GM19023 (cell line): ENCODE data around the gene ALS2.

Experiments used
- ATAC-seq: cut with Tn5 transposase; IDR thresholded peaks from one replicate; pipeline ENCODE4 v1.9.1; 2021; ENCODE audit warnings: mild to moderate bottlenecking, moderate library complexity; ENCODE audit not compliant: unreplicated experiment

The ALS2 gene

GRCh38 chr2:201758873-201759272, 21.9 kb downstream of the ALS2 start:
- ATAC-seq: no peak

DNA sequence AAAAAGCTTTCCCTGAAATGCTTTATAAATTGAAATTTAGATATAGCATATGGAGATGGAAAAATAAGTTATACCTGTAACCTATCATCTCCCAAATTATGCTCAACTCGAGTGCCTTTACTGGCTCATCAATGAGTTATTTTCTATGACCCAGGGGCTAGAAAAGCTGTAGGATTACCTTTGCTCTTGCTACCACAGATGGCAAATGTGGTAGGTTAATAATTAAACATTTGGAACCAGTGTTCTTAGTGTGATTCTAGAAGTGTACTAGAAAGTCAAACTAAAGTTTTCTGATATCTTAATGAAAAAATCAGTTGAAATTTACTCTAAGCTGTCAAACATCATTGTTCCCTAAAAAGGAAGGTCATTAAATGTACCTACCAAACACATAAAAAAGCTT, 22.5 kb downstream of the ALS2 start:
- ATAC-seq: peak; percentile 55

DNA sequence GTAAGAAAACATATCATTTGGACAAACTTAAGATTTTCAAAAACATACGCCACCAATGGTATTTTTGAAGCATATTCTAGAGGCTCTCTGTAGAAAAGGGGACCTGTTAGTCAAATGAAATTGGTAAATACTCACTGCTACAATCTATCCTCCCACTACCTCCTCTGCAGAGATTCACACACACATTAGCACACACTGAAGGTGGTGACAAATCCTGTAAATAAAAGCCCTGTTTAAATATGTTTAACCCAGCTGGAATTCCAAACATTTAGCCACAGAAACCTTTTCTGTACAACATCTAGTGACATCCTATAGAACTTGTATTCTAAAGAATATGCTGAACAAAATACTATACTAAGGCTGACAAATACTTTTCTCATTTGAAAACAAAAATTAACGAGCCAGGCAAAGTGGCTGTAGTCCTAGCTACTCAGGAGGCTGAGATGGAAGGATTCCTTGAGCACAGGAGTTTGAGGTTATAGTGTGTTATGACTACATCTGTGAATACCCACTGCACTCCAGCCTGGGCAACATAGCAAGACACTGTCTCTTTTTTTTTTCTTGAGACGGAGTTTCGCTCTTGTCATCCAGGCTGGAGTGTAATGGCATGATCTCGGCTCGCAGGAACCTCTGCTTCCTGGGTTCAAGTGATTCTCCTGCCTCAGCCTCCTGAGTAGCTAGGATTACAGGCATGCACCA, 25.9 kb downstream of the ALS2 start:
- no peak for ATAC-seq

DNA sequence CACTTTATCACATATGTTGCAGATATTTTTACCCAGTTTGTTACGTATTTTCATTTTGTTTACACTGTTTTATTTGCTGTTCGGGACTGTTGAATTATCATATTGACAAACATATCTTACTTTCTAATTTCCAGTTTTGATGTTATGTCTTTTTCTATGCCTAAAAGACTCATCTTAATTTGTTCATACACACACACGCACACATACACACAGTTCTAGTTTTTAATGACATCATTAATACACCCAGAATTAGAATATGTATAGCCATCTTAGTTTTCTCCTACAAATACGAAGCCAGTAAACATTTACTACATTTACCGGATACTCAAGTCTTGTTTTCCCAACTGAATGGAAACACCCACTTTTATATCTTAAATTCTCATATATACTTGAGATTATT, 29.2 kb downstream of the ALS2 start:
- no peak for ATAC-seq

GRCh38 chr2:201746551-201746950, 34.2 kb downstream of the ALS2 start:
- no peak for ATAC-seq

- no peak for ATAC-seq
Observed at GRCh38 chr2:201735486-201735885, 45.2 kb downstream of the ALS2 start.

- no peak for ATAC-seq
Observed at GRCh38 chr2:201734111-201734510, 46.6 kb downstream of the ALS2 start.

GRCh38 chr2:201733544-201733943, 47.2 kb downstream of the ALS2 start:
- no peak for ATAC-seq

GRCh38 chr2:201730651-201731285, 50.0 kb downstream of the ALS2 start:
- no peak for ATAC-seq

- no peak for ATAC-seq
Observed at GRCh38 chr2:201715459-201715858, 65.3 kb downstream of the ALS2 start.

DNA sequence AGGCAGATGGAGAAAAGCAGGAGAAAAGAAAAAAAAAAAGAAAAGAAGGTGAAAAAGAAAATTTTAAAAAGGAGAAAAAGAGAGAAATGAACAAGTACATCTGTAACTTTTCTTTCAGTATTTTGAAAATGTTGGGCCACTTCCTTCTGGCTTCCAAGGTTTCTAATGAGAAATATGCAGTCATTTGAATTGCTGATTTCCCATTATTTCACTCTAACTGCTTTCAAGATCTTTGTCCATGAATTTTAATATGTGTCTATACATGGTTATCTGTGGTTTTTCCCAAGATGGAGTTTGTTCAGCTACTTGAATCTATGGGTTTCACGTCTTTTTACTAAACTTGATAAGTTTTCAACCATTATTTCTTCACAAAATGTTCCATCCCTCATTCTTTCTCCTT, 68.0 kb downstream of the ALS2 start:
- ATAC-seq: no peak

DNA sequence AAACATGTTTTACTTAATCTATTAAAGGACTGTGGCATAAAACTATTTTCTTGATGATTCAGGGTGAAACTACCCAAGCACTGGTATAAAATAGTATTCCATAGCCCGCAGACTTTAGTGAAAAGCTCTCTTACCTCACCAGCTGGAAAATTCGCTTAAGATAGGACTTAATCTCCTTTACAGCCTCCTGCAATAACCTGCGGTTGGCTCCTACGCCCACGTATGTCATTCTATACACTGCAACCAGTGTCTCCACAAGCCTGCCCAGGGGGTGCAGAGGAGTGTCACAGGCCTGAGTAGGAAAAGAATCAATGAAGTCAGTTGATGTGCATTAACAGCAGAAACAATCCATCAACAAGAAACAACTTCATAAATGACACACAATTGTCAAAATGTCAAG, 71.0 kb downstream of the ALS2 start:
- ATAC-seq: no peak

- ATAC-seq: no peak
Observed at GRCh38 chr2:201709049-201709448, 71.7 kb downstream of the ALS2 start.

GRCh38 chr2:201707753-201708152, 73.0 kb downstream of the ALS2 start:
- ATAC-seq: no peak

- no peak for ATAC-seq
Observed at GRCh38 chr2:201707142-201707541, 73.6 kb downstream of the ALS2 start.

GRCh38 chr2:201704536-201704935, 76.2 kb downstream of the ALS2 start:
- ATAC-seq: no peak

DNA sequence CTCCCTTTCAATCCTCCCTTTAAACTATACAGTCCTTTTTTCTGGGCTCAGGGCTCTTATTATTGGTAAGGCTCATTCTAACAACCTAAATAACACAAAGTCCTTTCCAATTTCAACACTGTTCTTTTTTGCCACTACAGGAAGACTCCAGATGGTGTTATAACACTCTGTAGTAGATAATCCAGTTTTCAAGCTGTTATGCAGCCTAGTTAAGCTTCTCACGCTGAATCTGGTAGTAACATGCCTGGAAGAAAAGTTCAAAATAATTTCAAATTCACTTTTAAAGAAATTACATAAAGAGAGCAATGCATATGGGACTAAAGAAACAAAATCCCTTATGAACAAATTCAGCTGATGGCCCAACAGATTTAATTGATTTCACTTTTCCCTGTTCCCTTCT, 79.1 kb downstream of the ALS2 start:
- no peak for ATAC-seq

DNA sequence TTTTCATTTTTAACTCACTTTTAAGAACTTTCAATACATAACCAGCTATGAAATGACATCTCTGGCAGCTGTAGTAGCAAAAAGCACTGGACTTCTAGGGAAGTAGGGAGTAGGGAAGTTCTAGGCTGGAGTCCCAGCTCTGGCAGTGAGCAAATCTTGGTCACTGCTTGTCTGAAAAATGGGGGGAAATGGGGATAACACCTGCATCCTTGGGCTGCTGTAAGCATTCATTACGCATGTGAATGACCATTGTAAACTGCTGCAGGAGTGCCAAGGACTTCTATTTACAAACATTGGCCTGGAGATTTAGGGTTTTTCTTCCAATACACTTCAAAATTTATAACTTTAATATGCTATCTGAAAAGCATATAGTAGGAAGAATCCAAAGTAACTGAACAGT, 81.3 kb downstream of the ALS2 start:
- no peak for ATAC-seq

GRCh38 chr2:201698588-201699226, 82.0 kb downstream of the ALS2 start, which contains the start of gene MPP4:
TSS of gene MPP4 (minus strand) at chr2:201698644. CDS start at chr2:201693954, 4,690 bp downstream.
- no peak for ATAC-seq

GRCh38 chr2:201697899-201698298, 82.8 kb downstream of the ALS2 start:
- ATAC-seq: no peak

- ATAC-seq: no peak
Observed at GRCh38 chr2:201696151-201696659, 84.5 kb downstream of the ALS2 start.

GRCh38 chr2:201685156-201685555, 95.6 kb downstream of the ALS2 start:
- ATAC-seq: no peak
